SKM-1 treated with dmso at 0.1 percent for 144 hours (cell line): Measurements from ENCODE around the gene SAMD4A.
"Not testable (repeated sequence)": the region's sequence is repeated elsewhere in the genome, so short reads cannot be mapped to it uniquely, and the experiment has no call there.

Source experiments
- DNase-seq: peaks from one replicate; lab custom pipeline; 2025; ENCODE audit not compliant: unreplicated experiment; lab: John Stamatoyannopoulos, UW

SAMD4A gene

DNA sequence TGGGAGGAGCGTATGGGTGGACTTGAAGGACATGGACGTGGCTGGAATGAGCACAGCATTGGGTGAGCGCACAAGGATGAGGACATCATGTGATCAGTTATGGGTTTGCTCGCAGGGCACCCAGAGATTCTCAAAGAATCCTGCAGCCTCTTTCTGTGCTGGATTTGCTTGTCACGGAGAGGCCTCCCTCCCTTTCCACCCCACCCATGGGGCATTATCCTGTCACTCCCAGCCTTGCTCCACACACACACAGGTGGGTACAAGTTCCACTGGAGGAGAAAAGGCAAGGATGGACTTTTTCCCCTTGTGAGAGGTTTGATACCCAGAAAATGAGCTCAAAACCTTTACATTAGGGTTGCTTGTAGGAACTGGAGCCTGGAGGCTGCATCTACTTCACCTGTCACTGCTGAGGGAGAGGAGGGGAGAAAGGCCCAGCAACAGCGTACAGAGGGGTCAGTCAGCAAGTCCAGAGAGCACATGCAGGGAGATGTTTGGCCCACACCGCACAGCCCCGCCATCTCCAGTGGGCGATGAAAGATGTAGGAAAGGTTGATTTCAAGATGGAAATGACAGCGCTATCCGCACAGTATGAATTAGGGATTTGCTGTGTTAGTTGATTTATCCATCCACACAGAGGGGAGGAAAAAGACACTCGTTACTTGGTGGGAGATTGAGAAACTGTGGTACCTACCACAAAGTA, 223.0 kb downstream of the SAMD4A start:
- no peak for DNase-seq

DNA sequence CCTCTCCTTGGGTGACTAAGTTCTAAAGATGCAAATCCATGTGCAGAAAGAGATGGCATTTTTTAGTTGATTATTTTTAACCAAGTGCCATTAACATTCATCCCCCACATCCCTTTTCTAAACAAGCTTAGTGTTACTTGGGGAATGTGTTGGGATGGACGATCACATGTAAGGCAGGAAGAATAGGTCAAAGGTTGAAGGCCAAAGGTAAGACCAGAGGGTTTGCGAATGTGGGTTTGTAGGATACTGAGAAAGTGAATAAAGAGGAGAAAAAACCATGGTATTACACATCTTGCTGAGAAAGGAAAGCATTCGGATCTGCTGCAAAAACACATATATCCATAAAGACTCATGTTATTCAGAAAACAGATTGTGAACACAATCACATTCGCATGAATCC, 224.1 kb downstream of the SAMD4A start:
- no peak for DNase-seq

- DNase-seq, result no peak
Measured at GRCh38 chr14:54792288-54792687, 225.4 kb downstream of the SAMD4A start.

DNA sequence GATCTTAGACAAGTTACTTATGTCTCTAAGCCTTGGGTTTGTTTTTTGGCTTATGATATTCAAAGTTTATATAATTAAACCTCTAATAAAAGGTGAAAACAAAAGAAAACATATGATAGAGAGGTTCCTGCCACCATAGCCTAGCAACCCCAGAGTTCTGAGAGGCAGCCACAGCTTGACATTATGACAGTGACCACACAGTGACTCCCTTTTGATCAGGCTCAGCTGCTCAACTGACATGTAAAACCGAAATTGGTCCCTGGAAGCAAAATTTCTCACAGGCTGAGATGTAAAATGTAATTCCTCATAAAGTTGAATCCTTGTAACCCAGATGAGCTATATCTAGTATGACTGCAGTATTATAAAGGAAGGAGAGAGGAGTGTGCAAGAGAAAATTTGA, 227.2 kb downstream of the SAMD4A start:
- DNase-seq, result no peak

DNA sequence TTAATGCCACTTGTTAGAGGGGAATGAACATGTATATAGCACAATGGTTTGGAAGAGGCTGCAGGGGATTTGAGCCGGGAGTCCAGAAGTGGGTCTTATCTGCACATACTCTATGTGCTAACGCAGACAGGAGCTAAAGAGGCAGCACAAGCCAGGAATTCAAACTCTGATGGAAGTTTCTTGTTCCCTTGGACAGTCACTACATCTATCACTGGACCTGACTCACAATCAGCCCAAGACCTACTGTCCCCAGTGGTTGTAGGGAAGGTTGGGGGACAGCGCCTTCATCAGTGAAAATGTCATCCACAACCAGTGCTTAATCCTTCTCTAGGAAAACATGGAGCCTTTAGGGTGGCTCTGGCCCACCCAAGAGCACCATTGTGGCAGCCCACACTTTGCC, 227.9 kb downstream of the SAMD4A start:
- DNase-seq, result no peak

DNA sequence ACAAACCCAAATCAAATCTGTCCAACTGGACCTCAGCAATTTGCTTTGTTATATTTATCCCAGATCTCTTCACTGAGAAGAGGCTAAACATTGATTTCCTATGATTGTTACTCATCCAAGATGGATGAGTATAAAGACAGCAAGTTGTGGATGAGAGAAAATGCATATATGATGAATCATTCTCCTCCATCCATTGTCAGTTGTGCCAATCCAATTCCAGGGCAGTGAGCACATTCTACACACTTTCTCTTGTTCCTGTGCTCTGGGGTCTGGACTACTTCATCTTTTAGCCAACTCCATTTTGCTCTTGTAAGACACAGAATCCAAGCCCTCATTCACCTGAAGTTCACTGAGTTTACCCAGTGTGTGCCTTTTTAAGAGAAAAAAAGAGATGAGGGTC, 230.0 kb downstream of the SAMD4A start:
- DNase-seq, result no peak

- no peak for DNase-seq
Measured at GRCh38 chr14:54797556-54797955, 230.6 kb downstream of the SAMD4A start.

DNA sequence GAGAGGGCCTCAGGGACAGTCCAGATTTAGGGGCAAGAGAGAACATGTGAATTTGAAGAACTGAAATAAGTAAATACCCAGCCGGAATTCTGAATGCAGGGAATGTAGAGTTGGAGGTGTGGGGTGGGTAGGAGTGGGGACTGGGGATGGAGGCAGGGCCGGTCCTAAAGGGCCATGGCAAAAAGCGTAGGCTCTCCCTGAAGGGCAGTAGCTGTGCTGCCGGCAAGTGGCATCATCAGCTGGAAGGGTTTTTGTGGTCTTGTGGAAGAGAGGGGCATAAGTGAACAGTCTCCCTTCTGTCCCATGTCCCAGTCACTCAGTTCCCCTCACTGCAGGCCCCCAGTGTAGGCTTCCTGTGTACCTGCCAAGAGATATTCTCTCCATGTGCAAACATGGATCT, 231.1 kb downstream of the SAMD4A start:
- no peak for DNase-seq

- no peak for DNase-seq
Measured at GRCh38 chr14:54798465-54799124, 231.7 kb downstream of the SAMD4A start.

DNA sequence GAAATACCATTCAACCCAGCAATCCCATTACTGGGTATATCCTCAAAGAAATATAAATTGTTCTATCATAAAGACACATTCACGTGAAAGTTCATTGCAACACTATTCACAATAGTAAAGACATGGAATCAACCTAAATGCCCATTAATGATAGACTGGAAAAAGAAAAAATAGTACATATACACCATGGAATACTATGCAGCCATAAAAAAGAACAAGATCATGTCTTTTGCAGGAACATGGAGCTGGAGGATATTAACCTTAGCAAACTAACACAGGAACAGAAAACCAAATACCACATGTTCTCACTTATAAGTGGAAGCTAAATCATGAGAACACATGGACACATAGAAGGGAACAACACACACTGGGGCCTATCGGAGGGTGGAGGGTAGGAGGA, 234.6 kb downstream of the SAMD4A start:
- not testable (repeated sequence) for DNase-seq

GRCh38 chr14:54803396-54803795, 236.5 kb downstream of the SAMD4A start:
- DNase-seq, result no peak

DNA sequence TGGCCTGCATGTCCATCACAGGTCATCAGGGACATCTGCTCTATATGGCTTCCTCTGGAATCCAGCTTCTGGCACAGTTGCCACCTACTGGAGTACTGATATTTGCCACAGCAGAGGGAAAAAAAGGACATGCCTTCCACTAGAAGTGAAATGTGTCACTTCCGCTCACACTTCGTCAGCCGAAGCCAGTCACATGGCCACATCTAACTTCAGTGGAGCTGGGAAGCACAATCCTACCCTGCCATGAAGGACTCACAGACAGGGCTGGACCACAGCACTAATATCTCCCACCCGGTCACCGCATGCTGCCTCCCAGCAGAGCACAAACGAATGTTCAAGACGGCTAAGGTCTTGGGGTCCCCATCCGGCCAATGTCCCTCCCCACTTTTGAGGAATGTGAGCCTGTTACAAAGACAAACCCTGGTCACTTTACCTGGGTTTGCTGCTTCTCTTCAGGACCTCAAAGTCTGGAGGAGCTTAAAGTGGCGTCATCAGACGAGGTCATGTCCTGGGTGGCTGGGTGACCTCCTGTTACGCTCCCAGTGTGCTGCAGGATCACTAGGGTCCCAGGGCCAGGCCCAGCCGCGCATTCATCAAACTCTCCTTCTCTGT, 237.1 kb downstream of the SAMD4A start:
- no peak for DNase-seq

GRCh38 chr14:54804538-54805041, 237.7 kb downstream of the SAMD4A start:
- DNase-seq, result no peak

DNA sequence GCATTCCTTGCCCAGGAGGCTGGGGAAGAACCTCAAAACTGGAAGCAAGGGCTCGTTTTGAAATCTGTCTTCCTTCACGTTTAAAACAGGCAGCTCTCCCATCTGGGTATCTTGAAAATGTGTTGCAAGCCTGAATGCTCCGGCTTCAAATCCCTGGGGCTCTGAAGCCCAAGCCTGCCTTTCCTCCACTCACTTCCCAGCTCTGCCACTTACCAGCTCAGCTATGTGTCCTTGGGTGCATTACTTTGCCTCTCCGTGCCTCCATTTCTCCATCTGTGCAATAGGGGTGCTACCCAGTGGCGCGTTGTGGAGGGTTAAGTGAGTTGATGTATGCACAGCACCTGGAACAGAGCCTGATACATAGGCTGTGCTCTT, 238.1 kb downstream of the SAMD4A start:
- no peak for DNase-seq

GRCh38 chr14:54805445-54806322, 238.8 kb downstream of the SAMD4A start:
- peak; percentile 2 for DNase-seq

DNA sequence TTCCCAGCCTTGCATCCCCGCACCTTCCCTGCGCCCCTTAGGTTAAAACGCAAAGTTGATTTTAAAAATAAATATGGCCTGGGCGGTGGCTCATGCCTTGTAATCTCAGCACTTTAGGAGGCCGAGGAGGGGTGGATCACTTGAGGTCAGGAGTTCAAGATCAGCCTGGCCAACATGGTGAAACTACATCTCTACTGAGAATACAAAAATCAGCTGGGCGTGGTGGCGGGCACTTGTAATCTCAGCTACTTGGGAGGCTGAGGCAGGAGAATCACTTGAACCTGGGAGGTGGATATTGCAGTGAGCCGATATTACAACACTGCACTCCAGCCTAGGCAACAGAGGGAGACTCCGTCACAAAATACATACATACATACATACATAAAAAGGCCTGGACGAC, 239.7 kb downstream of the SAMD4A start:
- no peak for DNase-seq

- no peak for DNase-seq
Measured at GRCh38 chr14:54807428-54807827, 240.5 kb downstream of the SAMD4A start.

GRCh38 chr14:54807881-54808280, 241.0 kb downstream of the SAMD4A start:
- no peak for DNase-seq

- DNase-seq, result no peak
Measured at GRCh38 chr14:54808326-54809161, 241.6 kb downstream of the SAMD4A start.

- no peak for DNase-seq
Measured at GRCh38 chr14:54809767-54810166, 242.8 kb downstream of the SAMD4A start.
